ENCODE data around the gene VPS54.

GRCh38 chr2:64000630-64001381 is 18.4 kb downstream of the VPS54 start:
- TF ChIP-seq HMGXB4 (CRISPR knock-in tag; IDR thresholded peaks at IDR 0.05) (no peak), SMAD4 (CRISPR knock-in tag; IDR thresholded peaks at IDR 0.05) (no peak), IRF1 (CRISPR knock-in tag; IDR thresholded peaks at IDR 0.05) (no peak), RELA (CRISPR knock-in tag; IDR thresholded peaks at IDR 0.05; ENCODE audit: borderline replicate concordance) (no peak), FOXP1 (CRISPR knock-in tag; IDR thresholded peaks at IDR 0.05; ENCODE audit: borderline replicate concordance) (no peak), FOXK1 (CRISPR knock-in tag; IDR thresholded peaks at IDR 0.05) (no peak), NFE2L1 (CRISPR knock-in tag; IDR thresholded peaks at IDR 0.05) (no peak), CTCF (IDR thresholded peaks at IDR 0.05) (no peak), NR1H2 (CRISPR knock-in tag; IDR thresholded peaks at IDR 0.05) (no peak), ATF6 (CRISPR knock-in tag; IDR thresholded peaks at IDR 0.05) (no peak)

Measured in WTC11 (cell line).